ENCODE results near the gene NR3C1. TPM values are rescaled to one million over a fixed set of nuclear protein-coding genes. Genes with fewer than 3 reads are reported as not detected.

NR3C1 gene
- polyA plus RNA-seq = 10 to 100 TPM in 2 of 3 donors, 1 to 10 TPM in 1; 8.9 to 31.6 (median 24.4) TPM

- peak within 1 kb of the TSS; percentile 92 for H3K27ac ChIP-seq (ENCODE audit: low read depth, low read length)
- WGBS, 3 donors = 0 to 1% (median 1%) methylated on average over 84 to 113 of the region's 114 CpGs
These were observed at the start of gene NR3C1 for GRCh38 chr5:143403593-143404415. Gene NR3C1 (minus strand): TSS chr5:143403686. CDS start chr5:143400839, 2,847 bp downstream.

DNA sequence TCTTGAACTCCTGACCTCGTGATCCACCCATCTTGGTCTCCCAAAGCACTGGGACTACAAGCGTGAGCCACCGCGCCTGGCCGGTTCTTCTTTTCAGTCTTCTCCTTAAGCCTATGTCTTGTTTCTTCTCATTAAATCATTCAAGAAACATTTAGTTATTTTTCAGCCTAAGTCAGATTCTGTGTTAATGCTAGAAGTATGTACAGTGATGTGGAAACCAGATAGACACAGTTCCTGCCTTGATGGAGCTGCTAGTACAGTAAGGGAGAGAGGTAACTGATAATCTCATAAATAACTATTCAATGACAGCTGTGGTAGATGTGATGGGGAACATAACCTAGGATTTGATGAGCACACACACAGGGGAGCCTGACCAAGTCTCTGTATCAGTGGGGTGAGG is 46.3 kb upstream of the NR3C1 start:
- 92 to 97% (median 95%) methylated on average over 5 of the region's 5 CpGs for WGBS, 3 donors
- H3K27ac ChIP-seq (ENCODE audit: low read depth, low read length) = no peak overlapping the region

- no peak overlapping the region for H3K27ac ChIP-seq (ENCODE audit: low read depth, low read length)
These were observed 45.0 kb upstream of the NR3C1 start for GRCh38 chr5:143448518-143448917.

GRCh38 chr5:143447983-143448382 is 44.5 kb upstream of the NR3C1 start:
- WGBS, 3 donors = 94 to 100% (median 98%) methylated on average over 1 of the region's 1 CpG
- no peak overlapping the region for H3K27ac ChIP-seq (ENCODE audit: low read depth, low read length)

DNA sequence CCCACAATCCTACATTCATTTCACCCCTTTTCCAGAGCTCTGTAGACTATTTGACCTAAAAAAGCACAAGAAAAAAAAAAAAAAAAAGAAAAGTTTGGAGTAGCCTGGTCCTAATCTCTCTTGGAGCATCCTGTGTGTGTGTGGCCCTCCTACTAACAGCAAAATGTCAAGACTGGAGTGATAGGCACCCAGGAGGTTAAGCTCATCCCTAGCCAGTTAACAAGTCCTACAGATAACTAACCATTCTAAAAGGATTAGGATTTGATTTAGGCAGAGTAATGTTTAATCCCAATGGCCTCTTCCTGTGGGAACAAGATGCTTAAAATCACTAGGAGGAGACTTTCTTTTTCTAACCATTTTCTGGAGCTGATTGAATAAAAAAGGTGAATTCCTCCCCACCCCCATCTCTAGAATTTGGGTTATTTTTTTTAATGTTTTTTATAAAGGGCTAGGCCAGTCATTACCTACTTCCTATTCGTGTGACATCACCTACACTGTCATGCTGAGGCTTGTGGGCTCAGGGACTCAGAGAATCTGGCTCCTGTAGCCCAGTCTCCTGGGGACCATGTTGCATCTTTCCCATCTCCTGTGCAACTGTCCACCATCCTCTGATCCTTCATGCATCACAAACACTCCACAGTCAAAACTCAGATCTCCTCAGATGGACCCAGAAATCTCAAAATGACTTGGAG is 43.2 kb upstream of the NR3C1 start:
- WGBS, 3 donors = 78 to 95% (median 92%) methylated on average over 1 of the region's 1 CpG
- no peak overlapping the region for H3K27ac ChIP-seq (ENCODE audit: low read depth, low read length)

DNA sequence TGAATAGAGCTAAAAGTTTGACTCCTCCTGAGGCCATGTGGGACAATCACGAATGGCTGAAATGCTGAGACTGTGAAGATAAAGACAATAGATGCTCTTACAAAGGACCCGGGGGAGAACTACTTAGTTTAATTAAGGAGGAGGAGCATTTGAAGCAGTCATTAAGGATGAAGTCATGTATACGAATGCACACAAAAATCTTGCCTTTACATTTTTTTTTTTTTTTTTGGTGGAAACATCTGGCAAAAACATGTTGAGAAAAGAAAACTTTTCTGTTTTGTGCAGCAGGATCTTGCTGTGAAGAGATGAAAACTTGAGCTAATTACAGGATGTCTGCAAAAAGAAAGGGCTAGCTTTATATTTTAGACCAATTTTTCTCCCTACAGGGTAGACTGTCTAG is 42.3 kb upstream of the NR3C1 start:
- no peak overlapping the region for H3K27ac ChIP-seq (ENCODE audit: low read depth, low read length)
- WGBS, 3 donors = 35 to 59% (median 43%) methylated on average over 3 of the region's 3 CpGs

GRCh38 chr5:143443330-143443729 is 39.8 kb upstream of the NR3C1 start:
- 95 to 100% (median 100%) methylated on average over 1 of the region's 1 CpG for WGBS, 3 donors

DNA sequence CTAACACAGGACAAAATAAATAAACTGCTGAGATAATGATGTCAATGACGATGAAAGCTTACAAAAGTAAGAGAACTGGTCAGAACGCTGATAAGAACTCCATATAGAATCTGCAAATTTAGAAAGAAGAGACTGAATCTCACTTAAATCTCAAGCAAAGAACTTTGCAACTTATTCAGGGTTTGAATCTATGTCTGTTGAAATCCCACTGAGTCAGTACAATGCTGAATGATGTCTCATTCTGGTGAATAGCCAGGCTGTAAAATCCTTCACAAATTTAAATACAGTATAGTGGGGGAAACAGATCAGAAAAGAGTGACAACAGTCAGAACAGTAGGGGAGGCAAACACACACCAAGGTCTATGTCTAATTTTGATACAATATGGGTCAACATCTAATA is 38.9 kb upstream of the NR3C1 start:
- 64 to 93% (median 92%) methylated on average over 2 of the region's 2 CpGs for WGBS, 3 donors
- H3K27ac ChIP-seq (ENCODE audit: low read depth, low read length) = no peak overlapping the region

More at GRCh38 chr5:143443330-143443729, 39.8 kb upstream of the NR3C1 start:
- no peak overlapping the region for H3K27ac ChIP-seq (ENCODE audit: low read depth, low read length)

DNA sequence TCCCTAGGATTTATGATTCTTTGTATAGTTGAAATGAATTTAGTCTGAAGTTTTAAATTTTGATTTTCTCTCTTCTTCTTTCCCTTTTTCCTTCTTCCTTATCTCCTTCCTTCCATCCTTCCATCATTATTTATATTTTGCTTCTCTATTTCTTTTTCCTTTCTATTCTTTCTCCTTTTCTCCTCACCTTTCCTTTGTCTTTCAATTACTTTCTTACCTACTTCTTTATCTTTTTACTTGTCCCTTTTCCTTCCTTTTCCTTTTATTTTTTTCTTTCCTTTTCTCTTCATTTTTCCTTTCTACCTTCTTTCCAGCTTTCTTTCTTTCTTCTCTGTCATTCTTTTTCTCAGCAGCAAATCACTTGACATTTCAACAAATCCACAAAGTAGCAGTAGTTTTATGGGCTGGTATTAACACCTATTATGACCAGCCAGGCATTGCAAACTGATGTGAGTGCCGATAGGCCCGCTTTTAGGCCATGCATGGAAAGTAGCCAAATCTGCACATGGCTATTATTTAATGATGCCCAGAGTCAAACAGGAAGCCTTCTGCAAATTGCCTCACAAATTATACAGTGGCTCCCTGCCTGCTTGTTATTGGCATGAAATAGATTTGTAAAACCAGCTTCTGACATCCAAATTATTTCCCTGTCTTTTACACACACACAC is 37.1 kb upstream of the NR3C1 start:
- H3K27ac ChIP-seq (ENCODE audit: low read depth, low read length) = no peak overlapping the region
- WGBS, 3 donors = 49 to 78% (median 68%) methylated on average over 2 of the region's 2 CpGs

DNA sequence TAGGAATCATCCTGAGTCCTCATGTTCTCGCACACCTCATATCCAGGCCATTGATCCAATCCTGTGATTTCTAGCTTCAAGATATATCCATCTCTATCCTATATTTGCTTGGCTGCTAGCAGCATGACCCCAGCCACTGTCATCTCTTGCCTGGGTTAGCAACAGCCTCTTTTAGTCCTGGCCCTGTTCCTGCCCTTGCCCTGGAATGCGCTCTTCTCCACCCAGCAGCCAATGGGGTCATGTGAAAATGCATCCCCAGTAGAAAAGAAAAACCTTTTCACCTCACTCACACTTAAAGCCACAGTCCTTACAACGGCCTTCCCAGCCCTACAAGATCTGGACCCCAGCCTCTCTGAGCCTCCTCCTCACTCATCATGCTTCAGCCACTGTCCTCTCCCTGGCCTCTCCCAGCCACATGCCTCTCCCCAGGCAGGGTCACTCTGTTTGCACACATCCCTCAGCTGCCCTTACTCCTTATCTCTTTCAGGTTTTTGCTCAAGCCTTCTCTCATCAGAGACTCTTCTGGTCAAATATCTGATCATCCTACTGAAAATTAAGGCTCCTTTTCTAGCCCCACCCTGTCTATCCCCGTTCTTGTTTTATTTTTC is 34.3 kb upstream of the NR3C1 start:
- no peak overlapping the region for H3K27ac ChIP-seq (ENCODE audit: low read depth, low read length)
- WGBS, 3 donors = 75 to 80% (median 75%) methylated on average over 4 of the region's 4 CpGs

DNA sequence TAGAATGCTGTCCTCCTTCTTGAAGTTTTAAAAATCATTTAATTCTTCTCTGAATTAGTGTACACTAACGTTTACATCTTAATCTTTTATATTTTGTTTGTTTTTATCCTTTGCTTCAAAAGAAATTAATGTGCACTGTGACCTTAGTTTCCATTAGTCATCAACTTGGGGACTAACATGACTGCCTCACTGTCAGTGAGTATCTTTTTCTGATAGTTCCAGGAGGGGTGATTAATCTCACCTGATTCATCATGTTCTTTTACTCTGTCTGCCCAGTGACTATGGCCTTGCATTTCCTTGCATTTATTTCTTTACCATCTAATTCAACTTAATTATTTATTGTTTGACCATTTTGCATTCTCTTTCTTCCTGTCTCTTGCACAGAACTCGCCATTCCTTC is 33.4 kb upstream of the NR3C1 start:
- no peak overlapping the region for H3K27ac ChIP-seq (ENCODE audit: low read depth, low read length)
- 63 to 89% (median 88%) methylated on average over 2 of the region's 2 CpGs for WGBS, 3 donors

DNA sequence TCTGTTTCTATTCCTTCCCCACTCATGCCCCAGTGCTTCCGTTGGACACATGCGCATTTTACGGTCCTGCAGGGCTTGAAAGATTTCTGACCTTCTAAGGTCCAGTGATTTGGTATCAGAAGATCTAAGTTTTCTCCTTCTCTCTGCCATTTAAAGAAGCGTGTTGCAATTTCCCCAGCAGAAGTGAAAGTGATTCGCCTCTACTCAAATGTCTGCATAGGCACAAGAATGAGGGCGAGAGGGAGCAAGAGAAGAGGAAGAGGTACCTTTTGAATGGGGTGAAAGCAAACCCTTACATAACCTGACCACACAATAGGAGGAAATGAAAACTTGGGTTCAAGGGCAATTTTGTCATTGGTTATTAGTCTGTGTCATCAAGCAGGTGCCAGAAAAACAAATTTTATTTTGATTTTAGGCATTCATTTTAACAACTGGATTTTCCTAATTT is 31.7 kb upstream of the NR3C1 start:
- 27 to 73% (median 35%) methylated on average over 6 of the region's 6 CpGs for WGBS, 3 donors
- no peak overlapping the region for H3K27ac ChIP-seq (ENCODE audit: low read depth, low read length)

DNA sequence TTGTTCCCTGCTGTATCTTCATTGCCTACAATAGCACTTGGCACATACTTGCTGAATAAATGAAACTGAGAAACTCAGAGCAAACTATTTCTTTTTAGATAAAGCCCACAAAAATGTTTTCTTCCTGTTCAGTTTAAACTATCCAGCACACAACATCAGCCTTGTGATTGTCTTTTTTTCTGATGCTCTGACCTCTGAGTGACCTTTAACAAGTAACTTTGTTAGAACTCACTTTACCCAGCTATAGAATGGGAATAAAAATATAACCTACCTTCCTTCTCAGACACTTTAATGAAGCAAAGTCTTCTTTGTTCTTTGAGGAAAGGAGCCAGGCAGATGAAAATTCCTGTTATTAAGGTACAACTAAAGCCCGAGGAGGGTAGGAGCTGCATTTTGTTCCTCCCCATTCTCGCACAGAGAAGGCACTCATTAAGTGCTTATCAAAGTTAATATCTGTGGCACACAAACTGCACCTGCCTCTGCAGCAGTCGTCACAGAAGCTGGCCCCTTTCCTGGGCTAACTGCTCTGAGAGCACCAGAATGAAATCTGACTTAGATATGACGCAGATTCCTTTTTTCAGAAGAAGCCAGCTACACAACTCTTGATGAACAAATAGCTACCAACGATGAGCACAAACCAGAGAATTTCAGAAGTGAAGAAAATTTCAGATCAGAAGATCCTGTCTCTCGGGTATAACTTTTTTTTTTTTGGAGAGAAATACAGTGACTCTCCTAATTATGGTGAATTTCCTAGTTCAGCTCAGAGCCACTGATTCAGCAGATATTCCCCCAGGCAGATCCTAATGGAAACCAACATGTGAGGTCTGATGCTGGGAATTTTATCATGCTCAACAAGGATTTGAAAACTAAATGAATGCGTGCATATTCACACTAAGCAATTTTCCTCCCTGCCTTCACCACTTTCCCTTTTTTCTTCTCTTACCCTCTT is 31.0 kb upstream of the NR3C1 start:
- no peak overlapping the region for H3K27ac ChIP-seq (ENCODE audit: low read depth, low read length)
- 35 to 45% (median 37%) methylated on average over 7 of the region's 7 CpGs for WGBS, 3 donors

DNA sequence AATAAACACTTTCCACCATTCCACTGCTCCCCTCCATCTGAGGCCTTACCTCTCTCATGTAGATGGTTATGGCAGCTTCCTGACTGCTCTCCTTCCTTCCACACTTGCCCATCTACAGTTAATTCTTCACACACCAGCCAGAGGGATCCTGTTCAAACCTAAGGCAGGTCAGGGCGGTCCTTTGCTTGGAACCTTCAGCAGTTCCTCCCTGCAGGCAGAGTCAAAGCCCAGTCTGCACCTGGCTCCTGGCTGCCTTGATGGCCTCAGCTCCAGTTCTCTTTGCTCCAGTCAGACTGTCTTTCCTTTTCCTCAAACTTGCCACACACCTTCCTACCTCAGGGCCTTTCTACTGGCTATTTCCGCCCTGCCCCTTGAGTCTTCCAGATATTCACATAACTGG is 30.2 kb upstream of the NR3C1 start:
- 94 to 97% (median 95%) methylated on average over 2 of the region's 2 CpGs for WGBS, 3 donors
- no peak overlapping the region for H3K27ac ChIP-seq (ENCODE audit: low read depth, low read length)

GRCh38 chr5:143432658-143433239 is 29.3 kb upstream of the NR3C1 start:
- 81 to 92% (median 85%) methylated on average over 7 of the region's 7 CpGs for WGBS, 3 donors
- no peak overlapping the region for H3K27ac ChIP-seq (ENCODE audit: low read depth, low read length)

DNA sequence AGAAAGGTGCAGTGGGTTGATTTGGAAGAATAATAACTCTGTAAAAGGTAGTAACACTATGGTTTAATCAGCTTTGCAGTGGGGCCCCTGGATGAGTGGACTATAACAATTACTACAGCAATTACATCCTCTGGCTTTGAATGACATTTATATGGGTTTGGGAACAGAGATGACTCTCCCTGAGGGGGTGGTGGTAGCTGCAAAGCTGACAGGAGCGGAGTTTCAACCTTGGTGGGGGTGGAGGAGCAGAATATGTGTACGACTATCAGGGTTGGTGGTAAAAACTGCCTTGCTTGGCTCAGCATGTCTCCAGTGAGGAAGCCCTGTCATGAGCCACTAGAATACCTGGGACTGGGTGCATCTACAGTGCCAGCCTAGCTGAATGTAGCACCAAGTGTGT is 28.3 kb upstream of the NR3C1 start:
- H3K27ac ChIP-seq (ENCODE audit: low read depth, low read length) = no peak overlapping the region
- WGBS, 3 donors = 83 to 93% (median 84%) methylated on average over 2 of the region's 2 CpGs

DNA sequence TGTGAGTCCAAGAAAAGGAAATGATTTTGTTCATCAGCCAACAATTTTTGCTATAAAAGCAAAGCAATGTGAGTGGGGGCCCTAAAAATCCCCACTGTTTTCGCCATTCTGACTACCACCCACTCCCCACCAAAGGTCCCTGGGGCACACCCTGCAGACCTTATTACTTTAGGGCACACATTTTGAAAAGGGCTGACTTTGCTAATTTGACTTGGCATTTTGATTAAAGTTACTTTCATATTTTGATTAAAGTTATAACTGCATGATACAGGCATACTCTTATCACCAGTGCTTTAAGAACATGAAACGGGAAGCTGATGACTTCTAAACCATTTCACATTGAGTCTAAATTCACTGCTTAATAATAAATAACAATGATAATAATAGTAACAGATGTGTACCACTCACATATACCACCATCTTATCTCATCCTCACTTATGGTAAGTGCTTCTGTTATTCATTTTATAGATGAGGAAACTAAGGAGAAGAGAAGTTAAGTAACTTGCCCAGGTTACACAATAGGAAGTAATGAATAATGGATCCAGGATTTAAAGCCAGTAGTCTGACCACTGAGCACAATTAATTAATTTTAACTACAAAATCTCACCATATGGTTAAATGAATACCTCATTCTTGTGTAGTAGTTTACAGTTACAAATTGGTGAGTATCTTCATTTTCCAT is 25.4 kb upstream of the NR3C1 start:
- 80 to 96% (median 95%) methylated on average over 2 of the region's 2 CpGs for WGBS, 3 donors
- no peak overlapping the region for H3K27ac ChIP-seq (ENCODE audit: low read depth, low read length)
